ENCODE measurements around the gene SRF. TPM values are rescaled to one million over a fixed set of nuclear protein-coding genes. Genes with fewer than 3 reads are reported as not detected.

SRF gene
- total RNA-seq, 2 donors from 2014 or later: 68.0 to 92.0 TPM

- intact Hi-C loops (cut with DNase I): no loop called here
- no peak for ATAC-seq
- no peak for DNase-seq
Measured at GRCh38 chr6:43229803-43230620, 58.9 kb downstream of the SRF start.

GRCh38 chr6:43231053-43231452, 60.0 kb downstream of the SRF start:
- no peak for DNase-seq
- intact Hi-C loops (cut with DNase I): no loop called here
- no peak for ATAC-seq

Other genes with a start within 250 kb of the SRF start
- gene CNPY3, start 241.8 kb upstream of the SRF start, total RNA-seq: 10 to 100 TPM; 19.1 to 28.4 TPM
- gene GNMT, start 210.5 kb upstream of the SRF start, total RNA-seq: under 1 TPM; 0.41 to 0.63 TPM
- 10 to 100 TPM; 15.0 to 25.6 TPM for gene PEX6, start 192.1 kb upstream of the SRF start, total RNA-seq
- 10 to 100 TPM; 25.2 to 30.2 TPM for gene PPP2R5D, start 186.7 kb upstream of the SRF start, total RNA-seq
- 10 to 100 TPM; 31.9 to 37.6 TPM for gene MEA1, start 157.3 kb upstream of the SRF start, total RNA-seq
- gene KLHDC3, start 157.0 kb upstream of the SRF start, total RNA-seq: 100 to 1,000 TPM in 1 of 2 donors, 10 to 100 TPM in 1; 81.5 to 113 TPM
- gene RRP36, start 149.6 kb upstream of the SRF start, total RNA-seq: 10 to 100 TPM; 24.7 to 37.0 TPM
- 10 to 100 TPM in 1 of 2 donors, 1 to 10 TPM in 1; 7.6 to 10.8 TPM for gene CUL7, start 117.4 kb upstream of the SRF start, total RNA-seq
- gene MRPL2, start 111.8 kb upstream of the SRF start, total RNA-seq: 10 to 100 TPM; 76.3 to 97.1 TPM
- gene KLC4, start 111.6 kb upstream of the SRF start, total RNA-seq: 10 to 100 TPM; 37.0 to 37.5 TPM
- gene PTK7, start 95.0 kb upstream of the SRF start, total RNA-seq: 1 to 10 TPM; 6.6 to 7.8 TPM
- gene CUL9, start 10.9 kb downstream of the SRF start, total RNA-seq: 10 to 100 TPM; 14.6 to 17.4 TPM
- 10 to 100 TPM; 22.7 to 35.4 TPM for gene DNPH1, start 58.2 kb downstream of the SRF start, total RNA-seq
- gene TTBK1, start 72.2 kb downstream of the SRF start, total RNA-seq: under 1 TPM; 0.13 to 0.24 TPM
- not detected for gene SLC22A7, start 127.0 kb downstream of the SRF start, total RNA-seq
- gene CRIP3, start 137.6 kb downstream of the SRF start, total RNA-seq: 1 to 10 TPM in 1 of 2 donors, under 1 TPM in 1; 0.85 to 1.5 TPM
- gene ZNF318, start 198.4 kb downstream of the SRF start, total RNA-seq: 10 to 100 TPM in 1 of 2 donors, 1 to 10 TPM in 1; 9.8 to 10.0 TPM

Measured in left cardiac atrium (tissue), 4 donors.